NOMO-1 treated with DMSO at 0.1 percent for 48 hours (cell line): ENCODE results near the gene TENM4.

Source experiments
- DNase-seq: peaks from one replicate; lab custom pipeline; 2025; ENCODE audit not compliant: unreplicated experiment; lab: John Stamatoyannopoulos, UW

TENM4 gene

GRCh38 chr11:78876676-78877075 is 564.2 kb downstream of the TENM4 start:
- DNase-seq: no peak

GRCh38 chr11:78870655-78871054 is 570.2 kb downstream of the TENM4 start:
- DNase-seq: peak; percentile 15

DNA sequence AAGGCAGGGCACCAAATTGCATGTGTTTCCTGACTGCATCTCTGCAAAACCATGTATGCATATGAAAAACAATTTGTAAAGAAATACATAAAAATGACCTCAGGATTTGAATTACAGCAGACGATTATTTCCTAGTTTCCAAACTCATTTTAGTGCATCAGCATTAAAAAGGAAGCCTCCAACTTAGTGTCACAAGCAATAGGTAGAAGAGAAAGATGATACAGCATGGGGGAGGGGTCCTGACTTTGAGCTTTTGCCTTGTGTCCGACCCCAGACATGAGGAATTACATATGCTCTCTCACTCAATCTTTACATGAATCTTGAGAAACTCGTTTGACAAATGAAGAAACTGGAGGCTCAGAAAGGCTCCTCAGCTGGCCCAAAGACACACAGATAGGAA is 571.5 kb downstream of the TENM4 start:
- DNase-seq: no peak

GRCh38 chr11:78868563-78868962 is 572.3 kb downstream of the TENM4 start:
- no peak for DNase-seq

- no peak for DNase-seq
Observed at GRCh38 chr11:78860720-78861422, 580.0 kb downstream of the TENM4 start.

- DNase-seq: no peak
Observed at GRCh38 chr11:78857688-78858087, 583.1 kb downstream of the TENM4 start.

DNA sequence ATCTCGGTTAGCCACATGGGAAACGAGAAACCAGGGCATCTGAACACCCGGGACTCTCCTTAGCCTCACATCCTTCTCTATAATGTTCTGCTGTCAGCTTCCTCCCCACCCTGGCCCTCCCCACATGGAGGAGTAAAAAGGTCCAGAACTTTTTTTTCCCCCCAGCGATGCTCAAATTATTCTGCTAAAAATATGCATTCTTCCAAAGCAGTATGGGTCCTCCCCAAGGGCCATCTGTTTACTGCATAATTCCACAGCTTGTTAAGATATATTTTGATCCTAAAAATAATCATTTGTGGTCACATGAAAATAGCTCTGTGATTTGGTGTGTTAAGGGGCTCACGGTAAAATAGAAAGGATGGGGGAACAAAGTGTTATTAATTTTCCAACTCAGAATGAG is 584.6 kb downstream of the TENM4 start:
- DNase-seq: no peak

- DNase-seq: no peak
Observed at GRCh38 chr11:78855116-78855515, 585.7 kb downstream of the TENM4 start.

GRCh38 chr11:78853521-78853920 is 587.3 kb downstream of the TENM4 start:
- no peak for DNase-seq

- DNase-seq: peak; percentile 80
Observed at GRCh38 chr11:78851878-78852586, 588.8 kb downstream of the TENM4 start.

- DNase-seq: no peak
Observed at GRCh38 chr11:78850078-78850477, 590.8 kb downstream of the TENM4 start.

DNA sequence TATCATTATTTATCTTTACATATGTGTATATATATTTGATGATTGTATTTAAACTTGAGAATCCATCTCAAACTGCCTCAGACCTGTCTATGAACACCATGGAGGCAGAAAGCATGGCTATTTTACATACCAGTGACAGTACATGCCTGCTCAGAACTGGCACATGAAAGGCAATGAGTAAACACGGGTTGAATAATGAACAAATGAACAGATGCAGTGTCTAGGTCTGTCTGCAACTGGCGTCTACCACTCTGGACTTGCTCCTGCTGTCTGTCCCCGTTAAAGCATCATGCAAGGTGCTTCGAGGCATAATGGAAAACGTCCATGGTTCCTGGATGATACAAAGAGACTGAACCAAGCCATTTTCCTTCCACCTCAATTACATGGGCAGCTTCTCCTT is 594.6 kb downstream of the TENM4 start:
- no peak for DNase-seq

DNA sequence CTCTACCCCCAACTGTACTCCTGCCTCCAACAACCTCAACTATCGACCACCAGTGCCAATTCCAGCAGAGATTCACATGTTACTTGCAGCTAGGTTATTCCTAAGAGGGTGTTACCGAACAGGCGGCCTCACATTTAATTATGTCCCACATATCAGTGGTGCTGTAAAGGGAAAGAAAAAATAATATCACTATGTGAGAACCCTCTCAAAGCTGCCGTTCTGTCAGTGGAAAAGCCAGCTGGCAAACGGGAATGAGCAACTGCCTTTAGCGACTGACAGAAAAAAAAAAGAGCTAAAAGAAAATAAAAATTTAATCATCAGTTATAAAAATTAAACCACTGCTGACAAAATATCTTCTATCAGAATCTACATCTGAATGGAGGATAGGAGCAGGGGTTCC is 595.3 kb downstream of the TENM4 start:
- no peak for DNase-seq

GRCh38 chr11:78841456-78842060 is 599.3 kb downstream of the TENM4 start:
- no peak for DNase-seq

- DNase-seq: no peak
Observed at GRCh38 chr11:78840623-78841022, 600.2 kb downstream of the TENM4 start.

- no peak for DNase-seq
Observed at GRCh38 chr11:78840200-78840599, 600.6 kb downstream of the TENM4 start.

DNA sequence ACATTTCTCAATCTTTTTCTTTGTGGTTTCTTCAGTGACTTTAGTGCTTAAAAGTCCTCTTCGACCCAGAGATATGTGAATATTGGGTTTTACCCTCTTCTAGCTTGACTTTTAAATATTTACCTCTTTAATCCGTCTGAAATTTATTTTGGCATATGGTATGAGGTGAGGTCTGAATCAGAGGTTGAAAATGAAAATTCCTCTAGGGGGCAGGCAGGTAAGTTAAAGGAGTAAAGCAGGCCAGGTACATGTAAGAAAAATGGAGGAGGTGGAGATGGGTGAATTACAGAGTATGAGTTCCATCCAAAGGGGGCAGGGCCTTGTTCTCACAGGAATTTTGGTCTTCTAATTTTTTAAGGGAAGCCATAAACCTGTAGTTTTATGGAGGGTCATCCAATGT is 602.4 kb downstream of the TENM4 start:
- no peak for DNase-seq

DNA sequence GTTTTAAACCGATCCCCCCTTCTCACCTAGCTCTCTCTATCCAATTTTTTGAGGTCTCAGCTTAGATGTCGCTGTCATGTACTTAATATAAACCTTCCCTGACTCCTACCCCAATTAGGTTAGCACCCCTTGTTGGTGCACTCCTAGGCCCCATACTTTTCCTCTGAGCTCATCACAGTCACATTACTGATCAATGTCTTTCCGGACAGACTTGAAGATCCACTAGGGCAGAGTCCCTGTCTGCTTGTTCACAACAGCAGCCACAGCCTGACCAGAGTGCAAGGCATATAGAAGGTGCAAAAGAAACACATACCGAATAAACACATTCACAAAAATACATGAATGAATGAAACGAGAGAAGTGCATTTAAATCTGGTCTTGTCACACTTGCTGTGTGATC is 605.2 kb downstream of the TENM4 start:
- no peak for DNase-seq

DNA sequence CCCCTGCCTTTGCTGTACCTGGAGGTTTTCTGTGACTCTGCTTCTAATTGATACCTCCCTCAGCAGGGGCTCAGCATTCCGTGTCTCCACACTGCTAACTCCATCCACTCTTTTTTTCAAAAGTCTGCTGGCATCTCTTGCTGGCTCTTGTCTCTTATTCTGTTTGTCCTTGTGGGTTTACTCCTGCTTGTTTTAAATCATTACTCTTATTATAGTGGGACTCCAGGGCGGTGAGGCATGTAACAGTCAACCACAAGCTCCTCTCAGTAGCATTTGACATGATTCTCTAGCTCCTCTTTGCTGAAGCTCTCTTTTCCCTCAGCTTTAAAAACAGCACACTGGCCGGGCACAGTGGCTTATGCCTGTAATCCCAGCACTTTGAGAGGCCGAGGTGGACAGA is 605.9 kb downstream of the TENM4 start:
- no peak for DNase-seq

DNA sequence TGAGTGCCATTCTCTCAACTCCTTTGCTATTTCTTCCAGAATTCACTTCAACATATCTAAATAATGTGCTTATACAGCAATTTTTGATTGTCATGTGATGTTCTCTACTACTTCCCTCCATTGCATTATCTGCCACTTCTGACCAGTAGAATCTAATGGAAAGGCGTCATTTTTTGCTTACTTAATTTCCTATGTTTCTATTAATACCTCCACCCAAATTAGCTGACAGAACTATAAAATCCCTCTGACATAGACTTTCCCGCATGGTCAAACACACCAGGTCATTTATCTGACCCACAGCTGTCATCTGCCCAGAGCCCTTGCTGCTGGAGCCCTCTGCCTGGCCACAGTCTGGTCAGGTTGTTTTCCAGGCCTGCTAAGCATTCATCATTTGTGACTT is 607.6 kb downstream of the TENM4 start:
- no peak for DNase-seq

- no peak for DNase-seq
Observed at GRCh38 chr11:78832226-78832947, 608.4 kb downstream of the TENM4 start.

- DNase-seq: no peak
Observed at GRCh38 chr11:78831571-78831970, 609.3 kb downstream of the TENM4 start.
